Activated CD4-positive, CD25-positive, alpha-beta regulatory T cell treated with anti-CD3 and anti-CD28 coated beads, Interleukin-2, amount 50 U/mL, for 24 hours (primary cell): ENCODE results near the gene TMPO.
"Not testable (repeated sequence)": the region's sequence is repeated elsewhere in the genome, so short reads cannot be mapped to it uniquely, and the experiment has no call there.

Source experiments
- ATAC-seq, 2 donors: fragments of 150-1000 bp; cut with Tn5 transposase; one replicate each; pipeline ENCODE4 v1.10.0; 2021; ENCODE audit warnings: mild to moderate bottlenecking in 1 of 2, moderate library complexity in 1 of 2

The TMPO gene, protein sequence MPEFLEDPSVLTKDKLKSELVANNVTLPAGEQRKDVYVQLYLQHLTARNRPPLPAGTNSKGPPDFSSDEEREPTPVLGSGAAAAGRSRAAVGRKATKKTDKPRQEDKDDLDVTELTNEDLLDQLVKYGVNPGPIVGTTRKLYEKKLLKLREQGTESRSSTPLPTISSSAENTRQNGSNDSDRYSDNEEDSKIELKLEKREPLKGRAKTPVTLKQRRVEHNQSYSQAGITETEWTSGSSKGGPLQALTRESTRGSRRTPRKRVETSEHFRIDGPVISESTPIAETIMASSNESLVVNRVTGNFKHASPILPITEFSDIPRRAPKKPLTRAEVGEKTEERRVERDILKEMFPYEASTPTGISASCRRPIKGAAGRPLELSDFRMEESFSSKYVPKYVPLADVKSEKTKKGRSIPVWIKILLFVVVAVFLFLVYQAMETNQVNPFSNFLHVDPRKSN

DNA sequence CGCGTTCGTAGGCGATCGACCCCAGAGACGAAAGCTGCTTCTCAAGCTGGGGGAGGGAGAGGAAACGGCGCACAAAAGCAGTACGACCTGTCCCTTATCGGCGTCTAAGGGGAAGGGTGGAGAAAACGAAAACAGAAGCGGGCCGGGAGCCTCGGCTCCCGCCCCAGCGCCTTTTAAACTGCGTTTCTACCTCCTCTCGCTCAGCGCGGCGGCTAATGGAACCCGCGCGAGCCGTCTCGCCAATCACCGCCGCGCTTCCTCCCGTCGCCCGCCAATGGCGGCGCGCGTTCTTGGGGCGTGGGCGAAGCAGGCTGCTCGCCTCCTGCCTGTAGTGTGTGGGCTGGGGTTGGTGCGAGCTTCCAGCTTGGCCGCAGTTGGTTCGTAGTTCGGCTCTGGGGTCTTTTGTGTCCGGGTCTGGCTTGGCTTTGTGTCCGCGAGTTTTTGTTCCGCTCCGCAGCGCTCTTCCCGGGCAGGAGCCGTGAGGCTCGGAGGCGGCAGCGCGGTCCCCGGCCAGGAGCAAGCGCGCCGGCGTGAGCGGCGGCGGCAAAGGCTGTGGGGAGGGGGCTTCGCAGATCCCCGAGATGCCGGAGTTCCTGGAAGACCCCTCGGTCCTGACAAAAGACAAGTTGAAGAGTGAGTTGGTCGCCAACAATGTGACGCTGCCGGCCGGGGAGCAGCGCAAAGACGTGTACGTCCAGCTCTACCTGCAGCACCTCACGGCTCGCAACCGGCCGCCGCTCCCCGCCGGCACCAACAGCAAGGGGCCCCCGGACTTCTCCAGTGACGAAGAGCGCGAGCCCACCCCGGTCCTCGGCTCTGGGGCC, at the start of gene TMPO:
TMPO (plus strand) TSS at position 304 of the 824 bp plus-strand sequence; CDS start at position 582, 278 bp downstream.
- ATAC-seq: peak; percentile 85 to 87

DNA sequence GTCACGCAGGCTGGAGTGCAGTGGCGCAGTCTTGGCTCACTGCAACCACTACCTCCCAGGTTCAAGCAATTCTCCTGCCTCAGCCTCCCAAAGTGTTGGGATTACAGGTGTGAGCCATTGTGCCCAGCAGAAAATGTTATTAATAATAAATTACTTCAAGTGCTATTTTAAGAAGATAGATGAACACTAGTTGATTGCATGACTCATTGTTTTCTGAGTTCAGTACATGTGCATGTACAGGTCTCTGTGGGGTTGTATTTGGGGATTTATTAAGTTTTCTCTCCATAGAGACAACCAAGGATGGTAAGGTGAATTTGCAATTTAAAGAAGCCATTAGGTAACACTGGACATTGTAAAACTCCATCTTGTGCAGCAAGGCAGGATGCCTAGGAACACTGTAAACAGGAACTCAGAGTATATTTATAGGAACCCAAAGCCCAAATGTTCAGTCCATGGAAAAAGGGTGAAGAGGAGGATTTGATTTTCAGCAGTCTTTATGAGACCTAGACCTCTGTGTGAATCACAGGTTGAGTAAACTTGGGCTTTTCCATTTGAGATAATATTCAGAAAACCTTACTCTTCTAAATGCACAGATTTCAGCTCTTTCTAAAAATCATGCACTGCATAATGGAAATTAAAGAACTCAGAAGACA, 49.3 kb upstream of the TMPO start:
- ATAC-seq: no peak

DNA sequence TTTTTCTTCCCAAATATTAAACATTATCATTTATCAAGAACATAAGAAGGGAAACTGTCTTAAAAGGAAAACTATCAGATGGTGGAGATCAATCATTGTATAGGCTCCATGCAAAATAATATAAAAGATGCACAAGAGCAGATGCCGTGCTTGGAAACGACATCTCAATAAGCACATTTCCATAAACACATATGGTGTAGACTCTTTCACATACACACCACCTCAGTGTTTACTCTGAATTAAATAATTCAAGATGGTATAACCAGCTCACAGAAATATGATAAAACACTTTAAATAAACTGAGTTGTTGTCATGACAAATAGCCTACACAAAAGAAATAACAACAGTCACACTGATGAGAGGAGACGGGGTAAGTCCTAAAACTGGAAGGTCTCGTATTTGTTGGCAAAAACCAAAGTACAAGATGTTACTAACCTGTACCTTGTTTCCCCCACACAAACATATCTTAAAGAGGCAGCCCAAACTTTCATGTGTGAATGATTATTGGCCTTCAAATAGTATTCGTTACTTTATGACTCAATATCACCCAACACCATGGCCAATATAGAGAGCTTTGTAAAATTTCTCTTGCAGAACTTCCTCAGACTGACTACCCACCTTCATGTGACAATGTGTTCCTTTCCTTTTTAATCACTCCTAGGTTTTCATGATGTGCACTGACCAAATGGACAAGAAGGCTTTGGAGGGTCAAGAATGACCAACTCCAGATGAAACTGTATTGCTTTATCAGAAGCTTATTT, 48.6 kb upstream of the TMPO start:
- ATAC-seq: no peak

DNA sequence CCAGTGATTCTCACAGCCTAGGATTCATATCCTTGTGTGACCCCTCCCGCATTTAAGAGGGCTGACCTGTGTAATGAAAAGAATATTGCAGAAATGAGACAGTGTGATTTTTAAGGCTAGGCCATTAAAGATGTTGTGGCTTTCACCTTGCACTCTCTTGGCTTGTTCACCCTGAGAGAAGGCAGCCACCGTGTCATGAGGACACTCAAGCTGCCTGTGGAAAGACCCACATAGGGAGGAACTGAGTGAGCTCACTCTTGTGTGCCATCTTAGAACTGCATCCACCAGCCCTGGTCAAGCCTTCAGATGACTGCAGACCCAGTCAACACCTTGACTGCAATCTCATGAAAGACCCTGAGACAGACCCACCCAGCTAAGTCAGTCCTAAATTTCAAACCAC, 46.3 kb upstream of the TMPO start:
- ATAC-seq: no peak

DNA sequence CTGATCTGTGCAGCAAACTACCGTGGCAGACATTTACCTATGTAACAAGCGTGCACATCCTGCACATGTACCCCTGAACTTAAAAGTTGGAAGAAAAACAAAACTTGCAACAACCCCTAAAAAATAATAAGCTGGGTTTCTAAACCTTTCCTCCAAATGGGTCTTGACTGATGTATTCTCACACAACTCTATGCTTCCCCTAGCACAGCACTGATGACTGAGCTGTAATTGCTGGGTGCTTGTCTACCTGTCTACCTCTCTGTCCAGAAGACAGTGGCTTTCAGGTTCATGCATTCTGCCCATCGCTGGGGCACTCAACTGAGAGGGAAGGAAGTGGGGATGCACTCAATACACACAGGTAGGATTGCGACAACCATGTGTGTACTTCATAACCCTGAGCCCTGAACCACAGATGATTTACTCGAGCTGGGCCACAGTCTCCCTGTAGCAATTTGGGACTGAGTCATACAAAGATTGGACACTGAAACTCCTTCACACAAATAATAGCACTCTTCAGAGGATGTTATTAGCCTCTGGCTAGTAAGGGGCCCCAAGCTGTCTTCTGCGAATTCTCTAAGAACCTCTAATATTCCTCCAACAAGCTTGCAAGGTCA, 44.8 kb upstream of the TMPO start:
- ATAC-seq: no peak

DNA sequence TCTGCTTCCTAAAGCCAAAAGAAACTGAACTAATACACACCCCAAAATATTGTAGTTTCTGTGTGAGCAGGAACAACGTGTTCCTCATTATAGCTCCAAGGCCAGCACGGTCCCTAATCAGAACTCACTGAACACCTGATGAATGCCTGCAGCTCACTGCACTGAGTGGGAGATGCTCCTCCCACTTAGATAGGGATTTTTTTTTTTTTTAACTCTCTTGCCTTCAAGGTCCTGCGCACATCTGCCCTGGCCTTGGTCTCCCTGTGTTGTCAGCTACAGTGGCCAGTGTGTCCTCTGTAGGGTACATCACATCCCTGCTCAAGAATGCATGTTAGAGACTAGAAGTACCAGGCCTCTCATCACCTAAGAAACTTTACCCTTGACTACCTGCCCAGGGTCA, 44.3 kb upstream of the TMPO start:
- no peak for ATAC-seq

DNA sequence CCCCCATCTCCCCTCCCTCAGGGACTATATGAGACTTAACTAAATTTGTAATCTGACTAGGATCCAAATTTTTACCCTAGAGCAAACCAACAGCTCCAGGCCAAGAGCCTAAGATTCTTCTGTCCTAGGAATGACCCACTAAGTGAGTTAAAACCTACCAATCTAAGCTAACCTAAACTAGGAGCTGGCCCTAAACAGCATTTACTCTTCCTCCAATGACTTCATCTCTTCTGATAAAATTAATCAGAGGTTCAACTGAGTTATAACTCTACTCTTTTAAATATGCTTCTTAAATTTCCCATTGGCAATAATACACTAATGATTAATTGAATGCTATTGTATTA, 39.9 kb upstream of the TMPO start:
- no peak for ATAC-seq

DNA sequence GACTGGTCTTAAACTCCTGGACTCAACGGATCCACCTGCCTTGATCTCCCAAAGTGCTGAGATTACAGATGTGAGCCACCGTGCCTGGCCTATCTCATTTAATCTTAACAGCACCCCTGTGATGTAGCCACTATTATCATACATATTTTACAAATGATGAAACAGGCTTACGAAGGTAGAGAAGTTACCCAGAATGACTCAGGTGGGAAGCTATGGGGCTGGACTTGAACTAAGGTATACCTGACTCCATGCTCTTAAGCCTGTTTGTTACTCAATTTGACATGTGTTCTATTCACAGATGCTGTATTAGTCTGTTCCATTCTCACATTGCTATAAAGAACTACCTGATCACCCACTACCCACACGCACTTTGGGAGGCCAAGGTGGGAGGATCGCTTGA, 36.8 kb upstream of the TMPO start:
- ATAC-seq: no peak

DNA sequence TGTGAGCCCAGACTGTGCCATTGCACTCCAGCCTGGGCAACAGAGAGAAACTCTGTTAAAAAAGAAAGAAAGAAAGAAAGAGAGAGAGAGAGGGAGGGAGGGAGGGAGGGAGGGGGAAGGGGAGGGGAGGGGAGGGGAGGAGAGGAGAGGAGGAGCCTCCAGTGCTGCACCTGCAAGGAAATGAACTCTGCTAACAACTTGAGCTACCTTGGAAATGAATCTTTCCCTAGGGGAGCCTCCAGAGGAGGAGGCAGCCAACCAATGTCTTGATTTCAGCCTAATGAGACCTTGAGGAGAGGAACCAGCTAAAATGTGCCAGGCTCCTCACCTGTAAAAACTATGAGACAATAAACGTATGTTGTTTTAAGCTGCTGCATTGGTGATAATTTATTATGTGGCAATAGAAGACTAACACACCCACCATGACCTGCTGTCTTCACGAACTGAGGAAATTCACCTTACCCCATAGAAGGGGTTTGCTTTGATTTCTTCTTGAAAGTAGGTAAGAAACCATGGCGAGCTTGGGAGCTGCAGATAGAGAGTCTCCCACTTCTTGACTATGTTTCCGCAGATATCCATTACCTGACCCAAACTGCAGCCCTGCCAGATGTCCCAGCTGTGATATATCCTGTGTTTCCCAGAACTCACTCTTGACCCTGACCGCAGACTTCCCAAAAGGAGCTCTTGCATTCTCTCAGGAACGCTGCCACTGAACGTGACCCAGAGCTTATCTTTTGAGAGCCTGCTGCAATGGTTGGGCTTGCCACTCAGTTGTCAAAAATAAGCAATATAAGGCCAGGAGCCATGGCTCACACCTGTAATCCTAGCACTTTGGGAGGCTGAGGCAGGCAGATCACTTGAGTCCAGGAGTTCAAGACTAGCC, 31.5 kb upstream of the TMPO start:
- no peak for ATAC-seq

DNA sequence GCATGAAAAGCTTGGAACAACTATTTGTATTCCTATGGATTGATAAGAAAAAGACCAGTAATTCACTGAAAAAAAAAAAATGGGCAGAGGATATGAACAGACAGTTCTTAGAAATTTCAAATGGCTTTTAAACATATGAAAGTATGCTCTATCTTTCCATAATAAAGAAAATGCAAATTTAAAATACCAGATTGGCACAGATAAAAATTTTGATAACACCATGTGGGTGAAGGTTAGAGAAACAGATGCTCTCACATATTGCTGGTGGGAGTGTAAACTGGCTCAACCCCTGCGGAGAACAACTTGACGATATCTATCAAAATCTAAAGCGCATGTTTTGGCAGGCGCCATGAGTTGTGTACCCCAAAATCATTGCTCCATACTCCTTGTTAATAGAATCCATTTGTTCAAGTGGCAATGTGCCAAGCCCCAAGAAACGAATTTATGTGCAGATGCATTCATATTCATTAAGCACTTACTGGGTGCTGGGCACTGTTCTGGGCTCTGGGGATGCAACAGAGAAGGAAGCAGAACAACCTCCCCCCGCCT, 29.5 kb upstream of the TMPO start:
- ATAC-seq: no peak

DNA sequence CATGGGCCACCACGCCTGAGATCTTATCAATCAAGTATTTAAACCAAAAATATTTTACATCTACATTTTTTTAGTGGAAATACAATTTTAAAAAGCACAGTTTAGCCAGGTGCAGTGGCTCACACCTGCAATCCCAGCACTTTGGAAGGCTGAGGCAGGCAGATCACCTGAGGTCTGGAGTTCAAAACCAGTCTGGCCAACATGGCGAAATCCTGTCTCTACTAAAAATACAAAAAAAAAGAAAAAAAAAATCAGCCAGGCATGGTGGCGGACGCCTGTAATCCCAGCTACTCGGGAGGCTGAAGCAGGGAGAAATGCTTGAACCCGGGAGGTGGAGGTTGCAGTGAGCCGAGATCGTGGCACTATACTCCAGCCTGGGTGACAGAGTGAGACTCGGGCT, 27.0 kb upstream of the TMPO start:
- not testable (repeated sequence) for ATAC-seq

DNA sequence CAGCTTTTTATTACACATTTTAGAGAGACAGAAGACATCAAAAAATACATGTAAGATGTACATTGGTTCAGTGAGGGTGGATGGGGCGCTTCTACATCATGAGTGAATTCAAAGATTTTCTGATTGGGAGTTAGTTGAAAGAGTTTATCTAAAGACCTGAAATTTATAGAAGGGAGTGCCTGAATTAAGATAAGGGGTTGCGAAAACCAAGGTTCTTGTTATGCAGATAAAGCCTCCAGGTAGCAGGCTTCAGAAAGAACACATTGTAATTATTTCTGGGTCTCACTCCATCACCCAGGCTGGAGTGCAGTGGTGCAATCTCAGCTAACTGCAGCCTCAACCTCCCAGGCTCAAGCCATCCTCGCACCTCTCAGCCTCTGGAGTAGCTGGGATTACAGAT, 26.2 kb upstream of the TMPO start:
- ATAC-seq: no peak

DNA sequence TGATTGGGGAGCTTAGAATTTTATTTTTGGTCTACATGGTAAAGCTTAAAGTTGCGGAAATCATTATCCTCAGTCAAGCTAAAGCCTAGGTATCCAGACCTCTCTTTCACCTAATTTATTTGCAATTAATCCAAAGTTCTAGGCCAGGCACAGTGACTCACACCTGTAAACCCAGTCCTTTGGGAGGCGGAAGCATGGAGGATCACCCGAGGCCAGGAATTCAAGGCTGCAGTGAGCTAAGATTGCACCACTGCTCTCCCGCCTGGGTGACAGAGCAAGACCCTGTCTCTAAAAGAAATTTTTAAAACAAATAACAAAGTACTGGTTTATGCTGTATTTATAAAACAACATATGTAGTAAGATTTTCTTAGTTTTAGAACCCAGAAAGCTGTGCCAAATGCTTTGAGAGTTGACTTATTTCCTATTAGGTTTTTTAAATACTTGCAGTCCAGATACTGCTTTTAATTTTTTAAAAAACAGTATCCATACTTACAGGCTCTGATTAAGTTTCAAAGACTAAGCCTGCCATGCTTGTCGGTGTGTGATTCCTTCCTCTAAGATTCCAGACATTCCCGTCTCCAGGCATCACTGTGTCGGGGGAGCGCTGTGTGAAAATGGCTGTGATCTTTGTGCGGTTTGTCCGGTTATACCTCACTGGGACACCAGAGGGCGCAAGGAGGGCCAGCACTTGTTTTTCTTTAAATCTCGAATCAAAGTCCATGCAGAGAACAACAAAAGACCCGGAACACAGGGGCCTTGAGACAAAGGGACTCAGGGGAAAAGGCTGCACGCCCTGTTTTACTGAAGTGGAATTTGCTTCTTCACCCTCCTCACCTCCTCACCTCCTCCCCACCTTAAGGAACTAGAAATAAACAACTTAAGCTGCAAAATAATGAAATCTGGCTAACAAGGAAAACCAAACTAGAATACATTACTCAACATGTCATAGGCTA, 24.6 kb upstream of the TMPO start:
- ATAC-seq: peak; percentile 59 to 64

DNA sequence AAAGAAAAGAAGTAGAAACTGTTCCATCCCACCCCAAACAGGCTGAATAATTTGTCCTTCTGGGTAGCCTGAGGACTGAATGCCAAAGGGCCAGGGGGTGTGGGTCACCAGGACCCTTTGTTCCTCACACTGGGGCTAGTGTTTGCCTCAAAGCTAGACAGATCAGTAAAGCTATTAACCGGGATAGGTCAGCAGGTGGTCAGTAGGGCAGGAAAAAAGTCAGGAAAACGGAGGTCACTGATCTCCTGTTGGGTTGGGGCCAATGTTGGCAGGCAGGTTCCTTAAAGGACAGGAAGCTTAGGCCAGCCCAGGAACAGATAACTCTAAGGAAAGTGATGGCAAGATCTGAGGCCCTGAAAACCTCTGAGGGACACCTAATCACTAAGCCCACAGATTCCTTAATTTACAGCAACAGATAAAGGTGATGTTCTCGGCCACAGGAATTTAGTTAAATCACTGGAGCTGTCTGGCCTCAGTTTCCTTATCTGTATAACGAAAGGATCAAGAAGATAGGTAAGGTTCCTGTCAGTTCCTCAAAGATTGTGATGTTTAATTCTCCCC, 22.7 kb upstream of the TMPO start:
- ATAC-seq: no peak

DNA sequence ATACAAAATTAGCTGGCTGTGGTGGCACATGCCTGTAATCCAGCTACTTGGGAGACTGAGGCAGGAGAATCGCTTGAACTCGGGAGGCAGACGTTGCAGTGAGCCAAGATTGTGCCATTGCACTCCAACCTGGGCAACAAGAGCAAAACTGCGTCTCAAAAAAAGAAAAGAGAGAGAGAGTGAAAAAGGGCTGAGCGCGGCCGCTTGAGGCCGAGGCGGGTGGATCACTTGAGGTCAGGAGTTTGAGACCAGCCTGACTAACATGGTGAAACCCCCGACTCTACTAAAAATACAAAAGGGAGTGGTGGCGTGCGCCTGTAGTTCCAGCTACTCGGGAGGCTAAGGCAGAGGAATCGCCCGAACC, 14.1 kb upstream of the TMPO start:
- not testable (repeated sequence) for ATAC-seq

DNA sequence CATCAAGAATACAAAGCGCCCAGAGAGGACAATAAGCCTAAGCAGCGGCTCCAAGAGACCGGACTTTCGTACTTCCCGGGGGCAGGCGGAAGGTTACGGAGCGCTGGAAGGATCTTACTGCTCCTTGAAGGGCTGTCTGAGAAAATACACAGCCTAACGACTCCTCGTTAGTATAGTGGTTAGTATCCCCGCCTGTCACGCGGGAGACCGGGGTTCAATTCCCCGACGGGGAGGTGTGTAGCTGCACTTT, 12.1 kb upstream of the TMPO start:
- peak; percentile 77 to 85 for ATAC-seq

DNA sequence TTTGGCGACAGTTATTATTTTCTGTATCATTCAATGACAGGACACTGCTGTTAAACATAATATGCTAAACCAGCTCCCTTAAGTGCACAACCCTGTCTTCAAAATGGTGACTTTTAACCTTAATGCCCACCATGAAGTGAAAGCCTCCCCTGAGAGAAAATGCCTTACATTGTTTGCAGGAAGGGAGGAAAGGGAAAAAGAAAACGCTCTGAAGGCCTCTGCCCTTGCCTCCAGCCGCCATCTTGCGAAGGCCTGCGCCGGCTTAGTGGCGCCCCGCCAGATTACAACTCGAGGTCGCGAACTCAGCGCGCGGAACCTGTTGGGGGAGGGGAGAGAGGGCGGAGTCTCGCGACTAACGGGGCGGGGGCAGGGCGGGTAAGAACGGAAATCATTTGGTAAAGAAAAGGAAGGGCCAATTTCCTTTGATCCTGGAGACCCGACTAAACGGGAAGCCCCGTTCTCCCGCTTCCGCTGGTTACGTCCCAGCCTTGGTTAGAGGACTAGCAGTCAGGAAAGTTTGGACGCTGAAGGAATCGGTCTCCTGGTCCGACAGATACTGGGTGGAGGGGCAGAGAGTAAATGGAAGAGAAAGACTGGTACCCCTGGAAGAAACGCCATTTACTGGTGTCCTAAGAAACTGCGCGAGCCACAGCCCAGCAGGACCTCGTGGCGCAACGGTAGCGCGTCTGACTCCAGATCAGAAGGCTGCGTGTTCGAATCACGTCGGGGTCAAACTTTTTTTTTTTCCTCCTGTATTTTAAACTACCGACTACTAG, 11.6 kb upstream of the TMPO start:
- peak; percentile 79 to 81 for ATAC-seq

DNA sequence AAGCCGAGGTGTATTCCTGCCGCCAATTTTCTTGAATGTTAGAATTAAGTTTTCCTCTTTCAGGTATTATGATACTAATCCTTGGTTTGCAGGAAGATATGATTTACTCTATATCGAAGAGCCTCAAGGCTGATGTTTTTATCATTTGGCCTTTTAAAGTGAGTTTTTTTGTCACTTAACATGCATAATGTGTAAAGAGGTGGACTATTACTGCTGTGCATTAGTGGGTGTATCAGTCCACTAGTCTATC, 11.1 kb upstream of the TMPO start:
- ATAC-seq: no peak

DNA sequence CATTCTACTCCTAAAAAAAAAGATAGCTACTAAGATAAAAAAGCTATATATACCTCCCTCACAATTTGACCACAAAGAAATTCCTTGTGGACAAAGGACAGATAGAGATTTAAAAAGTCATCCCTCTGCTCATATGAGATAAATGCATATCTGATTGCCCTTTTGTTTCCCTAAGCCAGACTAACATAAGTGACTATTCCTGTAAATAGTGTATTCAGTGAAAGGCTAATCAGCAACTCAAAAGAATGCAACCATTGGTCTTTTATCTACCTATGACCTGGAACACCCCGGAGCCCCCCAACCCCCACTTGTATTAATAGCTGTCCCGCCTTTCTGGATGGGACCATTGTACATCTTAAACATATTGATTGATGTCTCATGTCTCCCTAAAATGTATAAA, 6.3 kb upstream of the TMPO start:
- ATAC-seq: no peak
